ENCODE measurements around the gene SORCS3.

- no peak for TF ChIP-seq CTCF (IDR thresholded peaks at IDR 0.05 in 2 of 3, conservative IDR thresholded peaks at IDR 0.05 in 1 of 3; ENCODE audit: insufficient read depth in 2 of 3, low read depth in 1 of 3, low read length in 3 of 3)
- TF ChIP-seq BCLAF1 (IDR thresholded peaks at IDR 0.05; ENCODE audit: borderline replicate concordance in 1 of 2, control insufficient read depth in 1 of 2, low read depth in 2 of 2, low read length in 1 of 2) = no peak
These were observed 627.9 kb downstream of the SORCS3 start for GRCh38 chr10:105268961-105269360.

Measured in K562 (cell line).